ENCODE measurements around the gene ZMIZ1. TPM values are rescaled to one million over a fixed set of nuclear protein-coding genes. Genes with fewer than 3 reads are reported as not detected.
A peak's percentile ranks its signal among the peaks of the same experiment; 100 is the strongest.

The ZMIZ1 gene
- total RNA-seq, 4 donors from 2014 or later: 22.7 to 37.5 (median 31.7) TPM

DNA sequence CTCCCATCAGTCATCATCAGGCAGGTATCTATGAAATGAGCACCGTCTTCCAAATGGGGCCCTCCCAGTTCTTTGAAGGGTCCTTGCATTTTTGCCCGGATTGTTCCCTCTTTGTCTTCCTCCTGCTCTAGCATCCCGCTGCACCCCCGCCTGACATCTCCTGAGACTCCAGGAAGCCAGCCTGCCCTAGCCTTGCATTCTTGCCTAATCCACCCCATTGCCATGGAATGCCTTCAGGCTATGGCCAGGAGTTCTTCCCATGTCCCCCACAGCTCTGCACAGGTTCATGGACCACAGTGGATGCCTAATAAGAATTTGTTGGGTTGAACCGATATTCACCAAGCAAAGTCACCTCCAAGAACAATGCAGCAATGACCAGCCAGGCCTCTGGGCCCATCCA lies 62.1 kb downstream of the ZMIZ1 start:
- DNase-seq: no peak
- H3K36me3 ChIP-seq: no peaks in the 10 kb centered on the region
- TF ChIP-seq, protein P1, sequence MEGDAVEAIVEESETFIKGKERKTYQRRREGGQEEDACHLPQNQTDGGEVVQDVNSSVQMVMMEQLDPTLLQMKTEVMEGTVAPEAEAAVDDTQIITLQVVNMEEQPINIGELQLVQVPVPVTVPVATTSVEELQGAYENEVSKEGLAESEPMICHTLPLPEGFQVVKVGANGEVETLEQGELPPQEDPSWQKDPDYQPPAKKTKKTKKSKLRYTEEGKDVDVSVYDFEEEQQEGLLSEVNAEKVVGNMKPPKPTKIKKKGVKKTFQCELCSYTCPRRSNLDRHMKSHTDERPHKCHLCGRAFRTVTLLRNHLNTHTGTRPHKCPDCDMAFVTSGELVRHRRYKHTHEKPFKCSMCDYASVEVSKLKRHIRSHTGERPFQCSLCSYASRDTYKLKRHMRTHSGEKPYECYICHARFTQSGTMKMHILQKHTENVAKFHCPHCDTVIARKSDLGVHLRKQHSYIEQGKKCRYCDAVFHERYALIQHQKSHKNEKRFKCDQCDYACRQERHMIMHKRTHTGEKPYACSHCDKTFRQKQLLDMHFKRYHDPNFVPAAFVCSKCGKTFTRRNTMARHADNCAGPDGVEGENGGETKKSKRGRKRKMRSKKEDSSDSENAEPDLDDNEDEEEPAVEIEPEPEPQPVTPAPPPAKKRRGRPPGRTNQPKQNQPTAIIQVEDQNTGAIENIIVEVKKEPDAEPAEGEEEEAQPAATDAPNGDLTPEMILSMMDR (IDR thresholded peaks at IDR 0.05 in 4 of 5, conservative IDR thresholded peaks at IDR 0.05 in 1 of 5): no peak
- no peak for TF ChIP-seq POLR2A (IDR thresholded peaks at IDR 0.05)
- peaks cover 60 to 71% of the 10 kb centered on the region in 2 donors for H3K4me1 ChIP-seq
- no peak overlapping the region for H3K4me3 ChIP-seq
- in situ Hi-C loops (cut with MboI; ENCODE audit: low sequenced_read_pairs in 4 of 4): no loop called here
- no peak overlapping the region for H3K27ac ChIP-seq
- intact Hi-C loops (cut with DNase I; ENCODE audit: low total_unique reads): no loop called here
- no peaks in the 10 kb centered on the region for H3K27me3 ChIP-seq
- ATAC-seq: no peak
- no peaks in the 10 kb centered on the region for H3K9me3 ChIP-seq

DNA sequence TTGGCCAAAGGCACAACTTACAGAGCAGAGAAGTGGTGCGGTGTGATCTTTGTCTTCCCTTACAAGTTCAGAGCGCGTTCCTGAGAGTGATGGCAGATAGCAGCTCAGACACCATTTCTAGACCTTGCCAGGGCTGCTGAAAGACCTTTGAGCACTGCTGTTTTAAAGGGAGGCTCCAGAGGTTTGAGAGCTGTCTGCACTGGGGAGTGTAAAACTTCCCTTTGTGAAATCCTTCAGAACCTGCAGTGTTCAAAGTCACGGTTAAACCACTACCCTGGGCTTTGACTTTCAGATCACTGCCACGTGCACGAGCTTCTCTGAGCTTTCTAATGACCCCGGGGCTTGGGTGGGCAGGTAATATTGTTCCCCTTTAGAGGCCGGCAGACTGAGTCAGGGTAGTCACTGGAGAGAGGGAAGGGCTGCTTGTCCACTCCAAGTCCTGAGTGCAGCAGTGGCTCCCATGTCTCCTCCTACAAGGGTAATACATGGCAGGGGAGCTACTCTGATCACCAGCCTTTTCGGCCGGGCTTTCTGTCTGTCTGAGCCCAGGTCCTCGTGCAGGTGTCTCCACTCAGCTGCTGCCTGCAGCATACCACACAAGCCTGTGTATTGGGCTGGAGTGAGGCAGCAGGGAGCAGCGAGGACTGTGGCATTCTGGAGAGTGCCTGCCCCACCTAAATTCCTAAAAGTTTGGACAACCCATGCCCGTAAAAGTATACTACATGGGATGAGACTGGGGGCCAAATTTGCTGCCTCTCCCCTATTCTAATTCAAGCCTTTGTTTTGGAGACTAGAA lies 63.3 kb downstream of the ZMIZ1 start:
- no peak for DNase-seq
- H3K36me3 ChIP-seq: no peaks in the 10 kb centered on the region
- intact Hi-C loops (cut with DNase I; ENCODE audit: low total_unique reads): no loop called here
- in situ Hi-C loops (cut with MboI; ENCODE audit: low sequenced_read_pairs in 4 of 4): no loop called here
- H3K4me3 ChIP-seq: no peak overlapping the region
- no peaks in the 10 kb centered on the region for H3K9me3 ChIP-seq
- TF ChIP-seq, protein P1 (IDR thresholded peaks at IDR 0.05 in 4 of 5, conservative IDR thresholded peaks at IDR 0.05 in 1 of 5): no peak
- no peak for TF ChIP-seq POLR2A (IDR thresholded peaks at IDR 0.05)
- H3K27ac ChIP-seq: peak overlapping the region in 2 of 4 donors; percentile 8 to 38
- no peaks in the 10 kb centered on the region for H3K27me3 ChIP-seq
- ATAC-seq: no peak
- H3K4me1 ChIP-seq: peaks cover 62 to 71% of the 10 kb centered on the region in 2 donors

DNA sequence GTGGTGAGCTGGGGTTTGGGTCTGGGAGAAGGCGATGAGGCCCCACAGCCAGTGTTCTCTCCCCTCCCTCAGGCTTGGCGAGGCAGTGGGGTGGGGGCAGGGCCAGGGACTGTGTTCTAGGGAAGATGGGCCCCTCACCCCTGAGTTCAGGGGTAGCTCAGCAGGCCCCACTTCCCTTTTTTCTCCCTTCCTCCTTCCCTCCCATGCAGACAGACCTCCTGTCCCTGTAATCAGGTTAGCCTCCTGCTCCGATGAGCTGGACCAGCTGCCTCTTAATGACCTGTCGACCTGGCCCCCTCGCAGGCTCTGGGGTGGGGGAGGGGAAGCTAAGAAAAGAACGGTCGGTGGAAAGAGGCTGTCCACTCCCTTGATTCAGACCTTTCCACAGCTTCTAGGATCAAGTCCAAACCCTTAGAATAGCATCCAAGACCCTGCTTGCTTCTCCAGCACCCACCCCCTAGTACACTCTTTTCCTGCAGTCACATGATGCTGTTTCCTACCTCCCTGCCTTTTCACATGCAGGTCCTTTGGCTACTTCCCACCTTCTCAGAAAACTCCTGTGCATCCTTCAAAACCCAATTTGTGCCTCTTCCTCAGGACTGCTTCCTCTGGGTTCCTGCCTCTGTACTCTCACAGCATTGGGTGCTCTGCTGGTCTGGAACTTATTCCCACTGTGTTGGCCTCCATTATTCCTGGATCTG lies 64.1 kb downstream of the ZMIZ1 start:
- TF ChIP-seq POLR2A (IDR thresholded peaks at IDR 0.05): no peak
- TF ChIP-seq, protein P1 (IDR thresholded peaks at IDR 0.05 in 4 of 5, conservative IDR thresholded peaks at IDR 0.05 in 1 of 5): no peak
- intact Hi-C loops (cut with DNase I; ENCODE audit: low total_unique reads): no loop called here
- in situ Hi-C loops (cut with MboI; ENCODE audit: low sequenced_read_pairs in 4 of 4): no loop called here
- Histone ChIP-seq H3K9me3 (no peaks in the 10 kb centered on the region), H3K27ac (peak overlapping the region in 3 of 4 donors; percentile 12 to 38 (median 13)), H3K27me3 (no peaks in the 10 kb centered on the region), H3K4me1 (peaks cover 62 to 71% of the 10 kb centered on the region in 2 donors), H3K4me3 (no peak overlapping the region), H3K36me3 (no peaks in the 10 kb centered on the region)
- no peak for DNase-seq
- ATAC-seq: no peak

- TF ChIP-seq POLR2A (IDR thresholded peaks at IDR 0.05): no peak
- TF ChIP-seq, protein P1 (IDR thresholded peaks at IDR 0.05 in 4 of 5, conservative IDR thresholded peaks at IDR 0.05 in 1 of 5): no peak
- Histone ChIP-seq H3K4me3 (no peak overlapping the region), H3K27ac (peak overlapping the region in 3 of 4 donors; percentile 13 to 38 (median 16)), H3K4me1 (peaks cover 66 to 71% of the 10 kb centered on the region in 2 donors), H3K36me3 (no peaks in the 10 kb centered on the region), H3K27me3 (no peaks in the 10 kb centered on the region), H3K9me3 (no peaks in the 10 kb centered on the region)
- DNase-seq: no peak
- intact Hi-C loops (cut with DNase I; ENCODE audit: low total_unique reads) (no loop called here), in situ Hi-C loops (cut with MboI; ENCODE audit: low sequenced_read_pairs in 4 of 4) (no loop called here)
- no peak for ATAC-seq
Observed at GRCh38 chr10:79133416-79133815, 64.7 kb downstream of the ZMIZ1 start.

Data from gastrocnemius medialis (tissue), 4 donors.